ENCODE data around the gene MAMDC4.
"Not testable (repeated sequence)": the region's sequence is repeated elsewhere in the genome, so short reads cannot be mapped to it uniquely, and the experiment has no call there.

The MAMDC4 gene

GRCh38 chr9:136862849-136863622 is 10.9 kb downstream of the MAMDC4 start:
- DNase-seq (ENCODE audit: low read depth in 2 of 2): no peak

GRCh38 chr9:136863623-136864273 is 11.6 kb downstream of the MAMDC4 start:
- no peak for DNase-seq (ENCODE audit: low read depth in 2 of 2)

- DNase-seq (ENCODE audit: low read depth in 2 of 2): no peak
Measured at GRCh38 chr9:136865041-136865767, 13.1 kb downstream of the MAMDC4 start.

GRCh38 chr9:136865768-136866103 is 13.6 kb downstream of the MAMDC4 start:
- DNase-seq (ENCODE audit: low read depth in 2 of 2): no peak

GRCh38 chr9:136866898-136867421 is 14.8 kb downstream of the MAMDC4 start:
- DNase-seq (ENCODE audit: low read depth in 2 of 2): not testable (repeated sequence)

GRCh38 chr9:136867480-136867879 is 15.3 kb downstream of the MAMDC4 start:
- DNase-seq (ENCODE audit: low read depth in 2 of 2): no peak

- no peak for DNase-seq (ENCODE audit: low read depth in 2 of 2)
Measured at GRCh38 chr9:136867917-136868316, 15.8 kb downstream of the MAMDC4 start.

- no peak for DNase-seq (ENCODE audit: low read depth in 2 of 2)
Measured at GRCh38 chr9:136868644-136869043, 16.5 kb downstream of the MAMDC4 start.

- not testable (repeated sequence) for DNase-seq (ENCODE audit: low read depth in 2 of 2)
Measured at GRCh38 chr9:136869611-136870010, 17.5 kb downstream of the MAMDC4 start.

- no peak for DNase-seq (ENCODE audit: low read depth in 2 of 2)
Measured at GRCh38 chr9:136875155-136875554, 23.0 kb downstream of the MAMDC4 start.

- DNase-seq (ENCODE audit: low read depth in 2 of 2): no peak
Measured at GRCh38 chr9:136876476-136876875, 24.3 kb downstream of the MAMDC4 start.

- DNase-seq (ENCODE audit: low read depth in 2 of 2): no peak
Measured at GRCh38 chr9:136880651-136881050, 28.5 kb downstream of the MAMDC4 start.

GRCh38 chr9:136881691-136882108 is 29.6 kb downstream of the MAMDC4 start:
- peak in 1 of 2 donors; percentile 60 for DNase-seq (ENCODE audit: low read depth in 2 of 2)

GRCh38 chr9:136882109-136882946 is 30.2 kb downstream of the MAMDC4 start:
- peak; percentile 87 to 90 for DNase-seq (ENCODE audit: low read depth in 2 of 2)

GRCh38 chr9:136882947-136883283 is 30.8 kb downstream of the MAMDC4 start:
- DNase-seq (ENCODE audit: low read depth in 2 of 2): not testable (repeated sequence)

GRCh38 chr9:136883670-136884069 is 31.5 kb downstream of the MAMDC4 start:
- DNase-seq (ENCODE audit: low read depth in 2 of 2): not testable (repeated sequence)

- peak; percentile 95 for DNase-seq (ENCODE audit: low read depth in 2 of 2)
Measured at GRCh38 chr9:136885950-136886578, 33.9 kb downstream of the MAMDC4 start, which contains the start of gene TRAF2. Gene TRAF2, plus strand, starts transcription at chr9:136886516. Its CDS starts 12,225 bp downstream, at chr9:136898741.

- no peak for DNase-seq (ENCODE audit: low read depth in 2 of 2)
Measured at GRCh38 chr9:136886610-136887597, 34.8 kb downstream of the MAMDC4 start.

- no peak for DNase-seq (ENCODE audit: low read depth in 2 of 2)
Measured at GRCh38 chr9:136888454-136888853, 36.3 kb downstream of the MAMDC4 start.

GRCh38 chr9:136889858-136890257 is 37.7 kb downstream of the MAMDC4 start:
- no peak for DNase-seq (ENCODE audit: low read depth in 2 of 2)
